ENCODE measurements around the gene CPNE6. TPM values are rescaled to one million over a fixed set of nuclear protein-coding genes. Genes with fewer than 3 reads are reported as not detected.
A peak's percentile ranks its signal among the peaks of the same experiment; 100 is the strongest.

CPNE6 gene
- polyA plus RNA-seq, 1 experiment: not detected

DNA sequence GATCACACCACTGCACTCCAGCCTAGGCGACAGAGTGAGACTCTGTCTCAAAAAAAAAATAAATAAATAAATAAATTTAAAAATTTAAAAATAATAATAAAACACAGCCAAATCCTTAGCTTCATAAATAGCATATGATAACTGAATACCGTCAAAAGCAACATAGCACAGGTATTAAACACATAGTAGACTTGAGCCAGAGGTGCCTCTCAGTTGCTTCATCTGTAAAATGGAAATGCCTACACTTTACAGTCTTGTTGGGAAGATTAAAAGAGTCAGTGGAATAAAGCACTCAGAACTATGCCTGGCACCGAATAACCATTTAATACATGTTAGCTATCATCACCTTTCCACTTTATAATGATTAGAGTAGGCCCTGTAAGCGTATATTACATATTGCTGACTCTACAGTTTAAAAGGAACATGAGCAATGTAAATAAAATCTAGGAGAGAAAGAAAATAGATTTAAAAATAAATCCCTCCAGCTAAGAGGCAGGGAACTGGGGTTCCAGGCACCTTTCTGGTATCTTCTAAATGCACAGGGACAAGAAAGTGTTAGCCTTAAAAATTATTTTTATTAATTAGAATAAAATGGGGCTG lies 35.4 kb downstream of the CPNE6 start:
- H3K27me3 ChIP-seq (ENCODE audit: control insufficient read depth, insufficient read depth, low read length): no peaks in the 10 kb centered on the region
- CTCF ChIA-PET: interaction anchor here (1.1 to 8.8 kb wide), 5 partner anchors 12 to 71 kb away, joined by 3 to 136 read pairs (median 4); partner anchors contain the start of gene PCK2
- DNase-seq (ENCODE audit: low read depth): no peak
- no peak overlapping the region for H3K4me3 ChIP-seq (ENCODE audit: low read depth, low read length)
- H3K36me3 ChIP-seq (ENCODE audit: control insufficient read depth, insufficient read depth, low read length): peaks cover 12% of the 10 kb centered on the region
- TF ChIP-seq, protein P1, sequence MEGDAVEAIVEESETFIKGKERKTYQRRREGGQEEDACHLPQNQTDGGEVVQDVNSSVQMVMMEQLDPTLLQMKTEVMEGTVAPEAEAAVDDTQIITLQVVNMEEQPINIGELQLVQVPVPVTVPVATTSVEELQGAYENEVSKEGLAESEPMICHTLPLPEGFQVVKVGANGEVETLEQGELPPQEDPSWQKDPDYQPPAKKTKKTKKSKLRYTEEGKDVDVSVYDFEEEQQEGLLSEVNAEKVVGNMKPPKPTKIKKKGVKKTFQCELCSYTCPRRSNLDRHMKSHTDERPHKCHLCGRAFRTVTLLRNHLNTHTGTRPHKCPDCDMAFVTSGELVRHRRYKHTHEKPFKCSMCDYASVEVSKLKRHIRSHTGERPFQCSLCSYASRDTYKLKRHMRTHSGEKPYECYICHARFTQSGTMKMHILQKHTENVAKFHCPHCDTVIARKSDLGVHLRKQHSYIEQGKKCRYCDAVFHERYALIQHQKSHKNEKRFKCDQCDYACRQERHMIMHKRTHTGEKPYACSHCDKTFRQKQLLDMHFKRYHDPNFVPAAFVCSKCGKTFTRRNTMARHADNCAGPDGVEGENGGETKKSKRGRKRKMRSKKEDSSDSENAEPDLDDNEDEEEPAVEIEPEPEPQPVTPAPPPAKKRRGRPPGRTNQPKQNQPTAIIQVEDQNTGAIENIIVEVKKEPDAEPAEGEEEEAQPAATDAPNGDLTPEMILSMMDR (IDR thresholded peaks at IDR 0.05; ENCODE audit: insufficient read depth, low read depth, low read length): no peak
- POLR2A ChIA-PET: interaction anchor here (0.6 kb wide), 1 partner anchor 49 kb away, joined by 3 read pairs; no protein-coding TSS in a partner anchor

DNA sequence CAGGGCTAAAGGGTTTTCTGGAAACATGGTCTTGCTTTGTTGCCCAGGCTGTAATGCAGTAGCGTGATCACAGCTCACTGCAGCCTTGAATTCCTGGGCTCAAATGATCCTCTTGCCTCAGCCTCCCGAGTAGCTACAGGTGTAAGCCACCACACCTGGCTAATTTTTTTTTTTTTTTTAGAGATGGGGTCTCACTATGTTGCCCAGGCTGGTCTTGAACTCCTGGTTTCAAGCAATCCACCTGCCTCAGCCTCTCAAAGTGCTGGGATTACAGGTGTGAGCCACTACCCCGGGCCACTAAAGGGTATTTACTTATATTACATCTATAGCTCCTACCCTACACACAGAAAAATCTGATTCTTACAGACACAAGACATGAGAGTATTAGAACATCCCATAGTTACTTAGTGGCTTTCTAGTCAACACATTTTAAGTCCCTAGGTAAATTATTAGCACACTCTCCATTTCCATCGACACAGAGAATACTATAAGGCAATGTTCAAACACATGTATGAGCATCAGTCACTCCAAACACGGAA lies 37.0 kb downstream of the CPNE6 start:
- no peak overlapping the region for H3K4me3 ChIP-seq (ENCODE audit: low read depth, low read length)
- H3K36me3 ChIP-seq (ENCODE audit: control insufficient read depth, insufficient read depth, low read length): peaks cover 5% of the 10 kb centered on the region
- POLR2A ChIA-PET: interaction anchor here (1.0 kb wide), 1 partner anchor 15 kb away, joined by 4 read pairs; the partner anchor contains the start of gene PCK2
- H3K27me3 ChIP-seq (ENCODE audit: control insufficient read depth, insufficient read depth, low read length): no peaks in the 10 kb centered on the region
- no peak for DNase-seq (ENCODE audit: low read depth)
- TF ChIP-seq, protein P1 (IDR thresholded peaks at IDR 0.05; ENCODE audit: insufficient read depth, low read depth, low read length): no peak
- CTCF ChIA-PET: interaction anchor here (0.6 to 8.8 kb wide), 24 partner anchors 9 to 479 kb away, joined by 3 to 136 read pairs (median 4); partner anchors contain the start of genes CARMIL3, IRF9, PCK2 and PSME1

DNA sequence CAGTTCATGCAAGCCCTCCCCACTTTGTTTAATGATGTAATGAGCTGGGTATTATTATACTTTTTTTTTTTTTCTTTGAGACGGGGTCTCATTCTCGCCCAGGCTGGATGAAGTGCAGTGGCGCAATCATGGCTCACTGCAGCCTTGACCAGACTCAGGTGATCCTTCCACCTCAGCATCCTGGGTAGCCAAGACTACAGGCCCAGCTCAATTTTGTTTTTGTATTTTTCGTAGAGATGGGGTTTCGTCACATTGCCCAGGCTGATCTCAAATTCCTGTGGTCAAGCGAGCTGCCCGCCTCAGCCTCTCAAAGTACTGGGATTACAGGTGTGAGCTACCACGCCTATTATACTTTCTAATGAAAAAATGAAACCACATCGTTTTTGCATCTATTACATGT lies 38.7 kb downstream of the CPNE6 start:
- CTCF ChIA-PET: interaction anchor here (0.7 to 8.8 kb wide), 12 partner anchors 15 to 923 kb away, joined by 3 to 136 read pairs (median 4); partner anchors contain the start of genes CARMIL3, PCK2 and PSME1
- TF ChIP-seq, protein P1 (IDR thresholded peaks at IDR 0.05; ENCODE audit: insufficient read depth, low read depth, low read length): no peak
- POLR2A ChIA-PET: no interaction called here

DNA sequence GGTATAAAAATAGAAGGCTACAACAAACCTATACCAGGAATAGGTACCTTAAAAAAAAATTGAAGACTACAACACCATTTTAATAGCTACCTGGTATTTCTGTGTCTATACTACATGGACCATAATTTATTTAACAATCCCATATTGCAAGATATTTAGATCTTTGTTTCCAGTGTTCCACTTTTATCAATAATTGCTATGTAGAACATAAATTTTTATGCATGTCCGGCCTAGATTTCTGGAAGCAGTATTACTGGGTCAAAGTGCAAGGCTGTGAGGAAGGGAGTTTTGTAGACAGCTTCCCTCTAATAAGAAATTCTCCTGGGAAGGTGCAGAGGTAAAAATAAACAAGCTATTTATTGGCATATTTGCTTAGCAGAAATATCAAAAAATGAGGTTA lies 39.2 kb downstream of the CPNE6 start:
- Histone ChIP-seq H3K27me3 (ENCODE audit: control insufficient read depth, insufficient read depth, low read length) (no peaks in the 10 kb centered on the region), H3K36me3 (ENCODE audit: control insufficient read depth, insufficient read depth, low read length) (no peaks in the 10 kb centered on the region), H3K4me3 (ENCODE audit: low read depth, low read length) (no peak overlapping the region)
- TF ChIP-seq, protein P1 (IDR thresholded peaks at IDR 0.05; ENCODE audit: insufficient read depth, low read depth, low read length): no peak
- DNase-seq (ENCODE audit: low read depth): no peak
- POLR2A ChIA-PET: no interaction called here
- CTCF ChIA-PET: interaction anchor here (0.6 to 8.8 kb wide), 12 partner anchors 15 to 924 kb away, joined by 3 to 136 read pairs (median 4); partner anchors contain the start of genes CARMIL3, PCK2 and PSME1

More for the DNA sequence above, 38.7 kb downstream of the CPNE6 start:
- Histone ChIP-seq H3K27me3 (ENCODE audit: control insufficient read depth, insufficient read depth, low read length) (no peaks in the 10 kb centered on the region), H3K36me3 (ENCODE audit: control insufficient read depth, insufficient read depth, low read length) (no peaks in the 10 kb centered on the region), H3K4me3 (ENCODE audit: low read depth, low read length) (no peak overlapping the region)
- DNase-seq (ENCODE audit: low read depth): no peak

DNA sequence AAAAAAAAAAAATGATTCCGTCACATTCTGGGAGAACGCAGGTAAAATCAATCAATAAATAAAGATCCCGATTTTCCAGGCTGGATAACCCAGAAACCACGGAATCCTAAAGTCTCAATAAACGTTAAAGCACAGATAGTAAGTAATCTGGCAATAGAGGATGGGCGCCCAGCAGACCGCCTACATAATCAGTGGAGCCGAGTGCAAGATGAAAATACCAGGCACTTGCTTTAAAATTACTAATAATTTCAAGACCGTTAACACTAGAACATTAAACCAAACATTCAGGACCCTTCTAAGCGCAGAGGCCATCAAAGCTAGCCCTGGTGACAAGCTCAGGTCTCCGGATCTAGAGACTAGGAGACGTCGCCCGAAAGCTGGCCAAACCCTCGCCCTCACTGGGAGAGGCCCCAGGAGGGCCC lies 42.0 kb downstream of the CPNE6 start:
- no peak for DNase-seq (ENCODE audit: low read depth)
- TF ChIP-seq, protein P1 (IDR thresholded peaks at IDR 0.05; ENCODE audit: insufficient read depth, low read depth, low read length): no peak
- POLR2A ChIA-PET: interaction anchor here (0.5 to 1.1 kb wide), 2 partner anchors 18 to 1131 kb away, joined by 3 to 4 read pairs; partner anchors contain the start of gene AJUBA
- Histone ChIP-seq H3K36me3 (ENCODE audit: control insufficient read depth, insufficient read depth, low read length) (peaks cover 2% of the 10 kb centered on the region; the same call in 1 of the 2 replicates), H3K27me3 (ENCODE audit: control insufficient read depth, insufficient read depth, low read length) (no peaks in the 10 kb centered on the region), H3K4me3 (ENCODE audit: low read depth, low read length) (peak overlapping the region; percentile 59)
- CTCF ChIA-PET: interaction anchor here (2.3 to 2.6 kb wide), 3 partner anchors 47 to 184 kb away, joined by 7 to 15 read pairs (median 11); partner anchors contain the start of gene IRF9

Measured in BJ (cell line).